Pons (tissue), 1 donor: ENCODE measurements around the gene APBB2.
"Not testable (repeated sequence)": the region's sequence is repeated elsewhere in the genome, so short reads cannot be mapped to it uniquely, and the experiment has no call there.

Experiments used
- DNase-seq: peaks from one replicate; pipeline ENCODE4 v3.0.0-alpha.2; 2016; ENCODE audit warnings: low spot score

APBB2 gene

GRCh38 chr4:40822420-40823166 lies 391.7 kb downstream of the APBB2 start:
- DNase-seq = no peak

GRCh38 chr4:40820101-40820500 lies 394.2 kb downstream of the APBB2 start:
- DNase-seq = no peak

- DNase-seq = not testable (repeated sequence)
These were observed 397.2 kb downstream of the APBB2 start for GRCh38 chr4:40817157-40817556.

- DNase-seq = no peak
These were observed 401.5 kb downstream of the APBB2 start for GRCh38 chr4:40812856-40813255.

- no peak for DNase-seq
These were observed 402.0 kb downstream of the APBB2 start for GRCh38 chr4:40812386-40812785.

- DNase-seq = no peak
These were observed 402.4 kb downstream of the APBB2 start for GRCh38 chr4:40811956-40812355.

- DNase-seq = no peak
These were observed 405.4 kb downstream of the APBB2 start for GRCh38 chr4:40808926-40809457.

- DNase-seq = no peak
These were observed 409.7 kb downstream of the APBB2 start for GRCh38 chr4:40804598-40804997.

GRCh38 chr4:40800064-40800463 lies 414.3 kb downstream of the APBB2 start:
- no peak for DNase-seq

- no peak for DNase-seq
These were observed 424.6 kb downstream of the APBB2 start for GRCh38 chr4:40789771-40790170.

- DNase-seq = no peak
These were observed 425.3 kb downstream of the APBB2 start for GRCh38 chr4:40789031-40789430.

GRCh38 chr4:40788331-40788730 lies 426.0 kb downstream of the APBB2 start:
- no peak for DNase-seq

- DNase-seq = no peak
These were observed 428.6 kb downstream of the APBB2 start for GRCh38 chr4:40785727-40786126.

GRCh38 chr4:40782876-40783275 lies 431.5 kb downstream of the APBB2 start:
- no peak for DNase-seq

- no peak for DNase-seq
These were observed 436.3 kb downstream of the APBB2 start for GRCh38 chr4:40778090-40778489.

- no peak for DNase-seq
These were observed 445.1 kb downstream of the APBB2 start for GRCh38 chr4:40769266-40769665.

- no peak for DNase-seq
These were observed 451.1 kb downstream of the APBB2 start for GRCh38 chr4:40763228-40763716.
